Vagina (tissue), 2 donors: Measurements from ENCODE around the gene CPSF2.

ENCODE experiments used
- CTCF ChIP-seq, 3 experiments: fragments of 450-650 bp in 2 of 3; fragments of 200-600 bp in 1 of 3; sonication (generic) in 1 of 3; IDR thresholded peaks; one replicate each; pipeline ENCODE4 v1.5.1; 2017 to 2019; ENCODE audit warnings: antibody characterized with exemption in 3 of 3, mild to moderate bottlenecking in 2 of 3, moderate library complexity in 2 of 3
- POLR2A ChIP-seq, 2 donors: fragments of 450-650 bp; IDR thresholded peaks; one replicate each; pipeline ENCODE4 v1.6.1; 2017; ENCODE audit warnings: antibody characterized with exemption in 2 of 2, mild to moderate bottlenecking in 2 of 2, moderate library complexity in 2 of 2

- TF ChIP-seq POLR2A (IDR thresholded peaks at IDR 0.05) (no peak), CTCF (IDR thresholded peaks at IDR 0.05) (no peak)
Measured at GRCh38 chr14:92134456-92134855, 12.7 kb downstream of the CPSF2 start.
